GM19372 (cell line): ENCODE results near the gene PPP2R5A.
"Not testable (repeated sequence)": the region's sequence is repeated elsewhere in the genome, so short reads cannot be mapped to it uniquely, and the experiment has no call there.

Experiments used
- ATAC-seq: cut with Tn5 transposase; IDR thresholded peaks from one replicate; pipeline ENCODE4 v1.9.1; 2021; ENCODE audit warnings: mild to moderate bottlenecking, low read depth, moderate library complexity; ENCODE audit not compliant: unreplicated experiment

Gene PPP2R5A

GRCh38 chr1:212294983-212295382 is 9.8 kb downstream of the PPP2R5A start:
- no peak for ATAC-seq

- ATAC-seq, result no peak
These were observed 10.4 kb downstream of the PPP2R5A start for GRCh38 chr1:212295579-212295978.

GRCh38 chr1:212297338-212297737 is 12.1 kb downstream of the PPP2R5A start:
- ATAC-seq, result no peak

DNA sequence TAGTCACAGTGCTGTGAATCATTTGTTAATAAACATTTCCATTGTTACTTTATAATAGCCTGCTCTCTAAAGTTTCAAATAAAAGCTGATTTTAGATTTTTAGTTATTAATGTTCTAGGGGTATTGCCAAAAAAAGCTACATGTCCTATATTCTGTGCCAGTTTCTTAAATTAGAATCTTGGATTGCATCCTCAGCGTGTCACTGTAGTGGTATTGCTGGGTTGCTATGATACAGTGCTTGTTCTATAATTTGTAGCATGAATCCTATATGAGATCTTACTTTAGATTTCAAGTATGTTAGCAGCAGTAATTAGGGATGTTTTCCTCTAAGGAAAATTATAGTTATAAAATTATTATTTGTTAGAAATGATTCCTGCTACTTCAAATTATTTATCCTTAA is 16.4 kb downstream of the PPP2R5A start:
- ATAC-seq, result no peak

DNA sequence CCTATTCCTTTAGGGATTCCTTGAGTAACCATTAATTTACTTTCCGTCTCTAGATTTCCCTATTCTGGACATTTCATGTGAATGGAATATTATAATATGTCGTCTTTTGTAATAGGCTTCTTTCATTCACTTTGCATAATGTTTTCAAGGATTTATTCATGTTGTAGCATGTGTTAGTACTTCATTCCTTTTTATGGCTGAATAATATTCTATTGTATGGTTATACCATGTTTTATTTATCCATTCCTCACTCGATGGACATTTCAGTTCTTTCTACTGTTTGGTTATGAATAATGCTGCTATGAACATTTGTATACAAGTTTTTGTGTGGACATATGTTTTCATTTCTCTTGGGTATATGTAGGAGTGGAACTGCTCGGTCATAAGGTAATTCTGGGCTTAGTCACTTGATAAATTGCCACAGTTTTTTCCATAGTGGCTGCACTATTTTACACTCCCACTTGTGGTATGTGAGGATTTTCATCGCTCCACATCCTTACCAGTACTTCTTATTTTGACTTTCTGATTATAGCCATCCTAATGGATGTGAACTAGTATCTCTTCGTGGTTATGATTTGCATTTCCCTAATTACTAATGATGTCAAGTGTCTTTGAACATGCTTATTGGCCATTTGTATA is 17.7 kb downstream of the PPP2R5A start:
- ATAC-seq, result no peak

- ATAC-seq, result no peak
These were observed 20.1 kb downstream of the PPP2R5A start for GRCh38 chr1:212305342-212305741.

DNA sequence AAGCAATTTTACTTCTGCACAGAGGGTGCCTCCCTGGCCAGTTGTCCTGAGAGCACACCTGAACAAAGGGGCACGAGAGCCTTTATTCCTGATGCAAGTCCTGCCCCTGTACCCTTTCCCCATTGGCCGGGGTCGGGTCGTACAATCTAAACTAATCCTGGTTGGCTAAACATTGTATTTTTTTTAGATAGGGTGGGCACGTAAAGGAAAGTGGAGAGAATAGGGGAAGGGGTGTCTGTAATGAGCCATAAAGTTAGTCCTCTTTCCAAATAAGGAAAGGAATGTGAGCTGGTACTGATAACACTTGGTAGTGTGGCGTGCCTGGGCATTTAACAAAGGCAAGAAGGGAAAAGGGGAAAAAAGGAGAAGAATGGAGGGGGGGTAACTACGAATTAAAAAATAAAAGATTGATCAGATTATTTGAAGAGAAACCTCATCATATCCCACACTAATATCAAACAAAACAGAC is 20.8 kb downstream of the PPP2R5A start:
- not testable (repeated sequence) for ATAC-seq

DNA sequence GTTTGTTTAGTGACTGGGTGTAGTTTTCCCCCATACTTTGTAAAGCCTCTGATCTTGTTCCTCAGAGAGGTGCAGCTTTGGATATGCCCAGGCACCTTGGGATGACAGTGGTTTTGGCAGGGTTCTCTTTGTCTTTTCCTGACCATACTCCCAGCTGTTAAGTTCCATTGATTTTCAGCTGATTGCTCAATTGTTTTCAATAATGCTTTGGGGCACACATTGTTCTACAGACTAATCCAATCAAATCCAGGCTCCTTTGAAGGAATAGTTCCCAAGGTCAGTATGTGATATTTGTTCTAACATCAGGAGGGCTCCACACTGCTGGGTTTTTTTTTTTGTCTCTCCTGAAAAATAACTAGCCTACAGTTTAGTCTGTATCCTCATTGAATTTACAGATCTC is 24.8 kb downstream of the PPP2R5A start:
- ATAC-seq, result no peak

DNA sequence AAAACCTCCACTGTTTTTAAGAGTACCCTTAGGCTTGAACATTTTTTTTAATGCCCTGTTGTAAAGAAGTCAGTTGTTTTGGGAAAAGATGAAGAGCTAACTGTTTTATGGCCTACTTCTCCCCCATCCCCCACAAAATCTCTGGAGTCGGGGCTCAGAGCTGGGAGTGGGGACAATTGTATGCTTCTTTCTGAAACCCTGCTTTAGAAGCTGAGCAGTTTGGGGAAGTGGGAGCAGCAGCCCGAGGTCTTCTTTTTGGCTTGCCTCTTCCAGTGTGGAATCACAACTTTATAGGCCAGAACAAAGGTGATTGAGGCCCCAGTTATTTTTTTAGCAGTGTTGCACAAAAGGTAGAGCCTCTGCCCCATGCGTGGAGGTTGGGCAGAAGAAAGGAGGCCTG is 25.2 kb downstream of the PPP2R5A start:
- no peak for ATAC-seq

DNA sequence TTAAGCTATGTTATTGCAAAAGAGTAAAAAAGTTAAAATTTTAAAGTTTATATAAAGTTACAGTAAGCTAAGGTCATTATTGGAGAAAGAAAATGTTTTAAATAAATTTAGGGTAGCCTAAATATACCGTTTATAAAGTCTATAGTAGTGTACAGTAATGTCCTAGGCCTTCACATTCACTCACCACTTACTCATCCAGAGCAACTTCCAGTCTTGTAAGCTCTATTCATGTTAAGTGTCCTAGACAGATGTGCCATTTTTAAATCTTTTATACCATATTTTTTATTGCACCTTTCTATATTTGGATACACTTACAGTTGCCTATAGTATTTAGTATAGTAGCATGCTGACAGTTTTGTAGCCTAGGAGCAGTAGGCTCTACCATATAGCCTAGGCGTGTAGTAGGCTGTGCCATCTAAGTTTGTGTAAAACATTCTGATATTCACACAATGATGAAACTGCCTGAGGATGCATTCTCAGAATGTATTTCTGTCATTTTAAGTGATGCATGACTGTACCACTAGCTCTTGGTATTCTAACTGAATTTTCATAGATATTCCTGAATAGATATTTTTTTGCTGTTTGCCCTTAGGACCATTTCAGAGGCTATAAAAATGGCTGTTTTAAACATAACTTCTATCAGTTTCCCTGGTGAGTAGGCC is 26.8 kb downstream of the PPP2R5A start:
- no peak for ATAC-seq

DNA sequence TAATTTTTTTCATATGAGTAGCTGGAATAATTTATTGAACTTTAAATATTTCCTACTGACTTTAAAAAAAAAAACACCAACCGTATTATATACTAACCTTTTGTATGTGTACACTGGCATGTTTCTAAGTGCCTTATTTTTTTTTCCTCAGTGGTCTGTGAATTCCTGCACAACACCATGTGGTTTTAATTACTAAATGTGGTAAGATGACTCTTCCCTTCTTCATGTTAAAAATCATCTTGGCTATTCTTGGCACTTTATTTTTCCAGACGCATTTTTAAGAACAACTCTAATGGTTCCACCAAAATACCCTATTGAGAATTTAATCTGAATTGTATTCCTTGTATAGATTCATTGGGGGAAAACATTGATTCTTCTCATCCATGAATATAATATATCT is 28.4 kb downstream of the PPP2R5A start:
- ATAC-seq, result no peak

DNA sequence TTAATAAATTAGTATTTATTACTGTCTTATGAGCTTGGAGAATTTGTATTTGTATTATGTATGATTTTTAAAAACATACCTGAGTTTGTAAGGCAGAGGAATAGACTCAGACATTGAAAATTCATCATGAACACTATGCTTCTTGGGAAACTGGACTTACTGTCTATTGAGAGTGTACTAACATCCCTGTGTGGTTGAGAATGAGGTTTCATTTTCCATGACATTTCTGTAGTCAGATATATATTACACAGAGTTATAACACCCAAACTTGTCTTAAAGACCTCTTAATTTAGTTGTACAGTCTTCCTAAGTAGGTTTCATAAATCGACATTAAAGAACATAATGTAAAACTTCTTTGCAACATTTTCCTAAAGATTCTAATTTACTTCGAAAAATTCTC is 30.0 kb downstream of the PPP2R5A start:
- ATAC-seq, result no peak

GRCh38 chr1:212315907-212316306 is 30.7 kb downstream of the PPP2R5A start:
- no peak for ATAC-seq

GRCh38 chr1:212317916-212318315 is 32.7 kb downstream of the PPP2R5A start:
- ATAC-seq, result no peak

DNA sequence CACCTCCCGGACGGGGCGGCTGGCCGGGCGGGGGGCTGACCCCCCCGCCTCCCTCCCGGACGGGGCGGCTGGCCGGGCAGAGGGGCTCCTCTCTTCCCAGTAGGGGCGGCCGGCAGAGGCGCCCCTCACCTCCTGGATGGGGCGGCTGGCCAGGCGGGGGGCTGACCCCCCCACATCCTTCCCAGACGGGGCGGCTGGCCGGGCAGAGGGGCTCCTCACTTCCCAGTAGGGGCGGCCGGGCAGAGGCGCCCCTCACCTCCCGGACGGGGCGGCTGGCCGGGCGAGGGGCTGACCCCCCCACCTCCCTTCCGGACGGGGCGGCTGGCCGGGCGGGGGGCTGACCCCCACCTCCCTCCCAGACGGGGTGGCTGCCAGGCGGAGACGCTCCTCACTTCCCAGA is 35.8 kb downstream of the PPP2R5A start:
- ATAC-seq, result not testable (repeated sequence)

- ATAC-seq, result no peak
These were observed 37.9 kb downstream of the PPP2R5A start for GRCh38 chr1:212323066-212323465.

DNA sequence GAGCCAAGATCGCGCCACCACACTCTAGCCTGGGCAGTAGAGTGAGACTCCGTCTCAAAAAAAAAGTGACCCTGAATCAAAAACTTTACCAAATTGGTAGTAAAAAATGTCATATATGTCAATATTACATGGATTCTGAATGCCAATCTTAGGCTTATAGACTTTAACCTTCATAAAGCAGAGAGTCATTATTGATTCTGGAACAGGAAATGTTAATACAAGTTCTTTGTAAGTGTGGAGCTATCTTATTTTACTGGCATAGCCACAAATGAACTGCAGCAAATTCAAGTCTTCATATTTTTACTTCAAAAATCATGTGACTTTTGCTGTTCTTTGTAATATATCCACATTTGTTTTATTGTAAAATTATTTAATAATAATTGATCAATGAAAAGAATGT is 41.3 kb downstream of the PPP2R5A start:
- no peak for ATAC-seq

DNA sequence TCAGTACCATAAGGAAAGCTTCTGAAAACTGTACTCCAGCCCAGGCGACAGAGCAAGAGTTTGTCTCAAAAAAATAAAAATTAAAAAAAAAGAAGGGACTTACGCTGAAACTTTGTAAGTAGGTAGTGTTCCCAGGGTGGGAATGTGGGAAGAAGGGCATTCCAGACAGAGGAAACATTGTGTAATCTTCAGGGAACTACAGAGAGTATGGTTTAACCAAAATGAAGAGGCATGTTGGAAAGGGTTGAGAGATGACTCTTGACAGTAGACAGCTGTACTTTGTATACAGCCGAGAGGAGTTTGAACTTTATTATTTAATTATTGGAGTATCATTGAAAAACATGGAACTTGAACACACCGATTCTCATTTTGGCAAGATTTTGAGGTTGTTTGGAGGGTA is 43.0 kb downstream of the PPP2R5A start:
- no peak for ATAC-seq

DNA sequence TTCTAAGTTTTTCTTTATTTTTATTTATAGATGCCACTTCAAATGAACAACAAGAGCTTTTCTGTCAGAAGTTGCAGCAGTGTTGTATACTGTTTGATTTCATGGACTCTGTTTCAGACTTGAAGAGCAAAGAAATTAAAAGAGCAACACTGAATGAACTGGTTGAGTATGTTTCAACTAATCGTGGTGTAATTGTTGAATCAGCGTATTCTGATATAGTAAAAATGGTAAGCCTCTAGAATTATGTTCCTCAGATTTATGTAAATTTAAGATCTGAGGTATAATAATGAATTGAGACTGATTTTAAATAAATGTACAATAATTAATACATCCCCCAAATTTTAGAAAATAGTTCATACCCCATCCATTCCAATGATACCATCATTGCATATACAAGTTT is 43.9 kb downstream of the PPP2R5A start:
- ATAC-seq, result no peak

GRCh38 chr1:212341090-212341489 is 55.9 kb downstream of the PPP2R5A start:
- ATAC-seq, result no peak

DNA sequence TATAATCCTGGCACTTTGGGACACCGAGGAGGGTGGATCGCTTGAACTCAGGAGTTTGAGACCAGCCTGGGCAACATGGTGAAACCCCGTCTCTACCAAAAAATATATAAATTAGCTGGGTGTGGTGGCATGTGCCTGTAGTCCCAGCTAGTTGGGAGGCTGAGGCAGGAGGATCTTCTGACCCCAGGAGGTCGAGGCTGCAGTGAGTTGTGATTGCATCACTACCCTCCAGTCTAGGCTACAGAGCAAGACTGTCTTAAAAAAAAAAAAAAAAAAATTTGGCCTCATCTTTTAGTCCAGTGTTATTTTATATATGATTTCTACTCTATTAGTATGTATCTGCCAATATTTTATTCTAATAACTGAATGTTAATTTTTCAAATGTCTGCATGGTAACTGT is 59.7 kb downstream of the PPP2R5A start:
- ATAC-seq, result no peak

- ATAC-seq, result no peak
These were observed 61.4 kb downstream of the PPP2R5A start for GRCh38 chr1:212346601-212347000.
